Upper lobe of left lung (tissue), 6 donors: ENCODE results near the gene CEP128. TPM values are rescaled to one million over a fixed set of nuclear protein-coding genes. Genes with fewer than 3 reads are reported as not detected.

Experiments
- ATAC-seq, 2 donors: fragments of 200-7000 bp; cut with Tn5 transposase; one replicate each; pipeline ENCODE4 v1.9.1; 2022; ENCODE audit warnings: mild to moderate bottlenecking in 2 of 2, moderate library complexity in 2 of 2; ENCODE audit not compliant: low FRiP score in 2 of 2
- DNase-seq, 2 donors: peaks; one replicate each; pipeline ENCODE4 v3.0.0-alpha.2; 2019 to 2020
- H3K27ac ChIP-seq, 4 donors: fragments of 200-600 bp; sonication (generic); one replicate each; pipeline ENCODE4 v1.5.1; 2016 to 2019
- H3K27me3 ChIP-seq, 4 donors: fragments of 200-600 bp; sonication (generic); one replicate each; pipeline ENCODE4 v1.5.1; 2017 to 2019
- H3K36me3 ChIP-seq, 4 donors: fragments of 200-600 bp; sonication (generic); one replicate each; pipeline ENCODE4 v1.5.1; 2016 to 2019
- H3K4me1 ChIP-seq, 4 donors: fragments of 200-600 bp; sonication (generic); one replicate each; pipeline ENCODE4 v1.5.1; 2018 to 2019
- H3K4me3 ChIP-seq, 4 donors: fragments of 200-600 bp; sonication (generic); one replicate each; pipeline ENCODE4 v1.5.1; 2017 to 2019; ENCODE audit warnings: mild to moderate bottlenecking in 2 of 4, moderate library complexity in 1 of 4
- H3K9me3 ChIP-seq, 4 donors: fragments of 200-600 bp; sonication (generic); one replicate each; pipeline ENCODE4 v1.5.1; 2018 to 2019
- EP300 ChIP-seq, 4 donors: sonication (generic); formaldehyde crosslinking; IDR thresholded peaks; one replicate each; pipeline ENCODE4 v1.5.1; 2017; ENCODE audit warnings: antibody characterized with exemption in 4 of 4, control low read depth in 2 of 4
- POLR2A ChIP-seq, 4 donors: fragments of 450-650 bp; IDR thresholded peaks; one replicate each; pipeline ENCODE4 v1.5.1; 2016 to 2017; ENCODE audit warnings: antibody characterized with exemption in 4 of 4, mild to moderate bottlenecking in 2 of 4
- POLR2AphosphoS5 ChIP-seq, 2 donors: sonication (generic); formaldehyde crosslinking; IDR thresholded peaks; one replicate each; pipeline ENCODE4 v1.5.1; 2017; ENCODE audit warnings: antibody characterized with exemption in 2 of 2
- WGBS, 2 donors: methylation state at CpG; one replicate each; pipeline ENCODE4 v1.1.5; 2017 to 2018; 5-methylcytosine and 5-hydroxymethylcytosine counted together
- total RNA-seq, 6 donors: library from RNA; depleted of rRNA in 4 of 6; stranded (reverse); fragments of >200 nt in 4 of 6; gene quantifications; one replicate each; pipeline versions ENCODE4 v1.1.0 to v1.2.1, GENCODE V29; 2016 to 2021
- TF ChIP-seq, protein P1 (sequence below), 6 experiments: fragments of 450-650 bp in 4 of 6; fragments of 200-600 bp in 2 of 6; sonication (generic) in 2 of 6; IDR thresholded peaks; one replicate each; pipeline ENCODE4 v1.5.1; 2016 to 2019; ENCODE audit warnings: antibody characterized with exemption in 6 of 6
- donor health status: DM: no; HTN: no; CAD: no; lungs with moderate emphysema.
- donor health status: DM: no; HTN: yes; CAD: no; lungs with severe emphysema.

CEP128 gene
- total RNA-seq, 6 donors from 2014 or later, result 5.7 to 31.7 (median 7.5) TPM

DNA sequence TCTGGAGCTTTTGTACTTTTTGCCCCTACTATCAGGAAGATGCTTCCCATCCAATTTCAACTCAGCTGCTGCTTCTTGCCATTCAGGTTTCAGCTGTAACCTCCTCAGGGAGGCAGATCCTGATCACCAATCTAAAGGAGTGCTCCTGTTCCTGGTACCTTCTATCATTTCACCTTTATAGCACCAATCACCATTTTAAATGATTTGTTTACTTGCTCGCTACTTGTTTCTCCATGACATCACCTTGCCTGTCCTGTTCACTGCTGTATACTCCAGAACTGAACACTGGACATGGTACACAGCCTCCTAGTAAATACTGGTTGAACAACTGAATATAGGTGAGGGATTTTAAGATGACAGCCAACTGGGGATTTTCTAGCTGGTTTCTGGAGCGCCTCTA lies 443.0 kb downstream of the CEP128 start:
- TF ChIP-seq, protein P1, sequence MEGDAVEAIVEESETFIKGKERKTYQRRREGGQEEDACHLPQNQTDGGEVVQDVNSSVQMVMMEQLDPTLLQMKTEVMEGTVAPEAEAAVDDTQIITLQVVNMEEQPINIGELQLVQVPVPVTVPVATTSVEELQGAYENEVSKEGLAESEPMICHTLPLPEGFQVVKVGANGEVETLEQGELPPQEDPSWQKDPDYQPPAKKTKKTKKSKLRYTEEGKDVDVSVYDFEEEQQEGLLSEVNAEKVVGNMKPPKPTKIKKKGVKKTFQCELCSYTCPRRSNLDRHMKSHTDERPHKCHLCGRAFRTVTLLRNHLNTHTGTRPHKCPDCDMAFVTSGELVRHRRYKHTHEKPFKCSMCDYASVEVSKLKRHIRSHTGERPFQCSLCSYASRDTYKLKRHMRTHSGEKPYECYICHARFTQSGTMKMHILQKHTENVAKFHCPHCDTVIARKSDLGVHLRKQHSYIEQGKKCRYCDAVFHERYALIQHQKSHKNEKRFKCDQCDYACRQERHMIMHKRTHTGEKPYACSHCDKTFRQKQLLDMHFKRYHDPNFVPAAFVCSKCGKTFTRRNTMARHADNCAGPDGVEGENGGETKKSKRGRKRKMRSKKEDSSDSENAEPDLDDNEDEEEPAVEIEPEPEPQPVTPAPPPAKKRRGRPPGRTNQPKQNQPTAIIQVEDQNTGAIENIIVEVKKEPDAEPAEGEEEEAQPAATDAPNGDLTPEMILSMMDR (IDR thresholded peaks at IDR 0.05), result no peak
- TF ChIP-seq POLR2A (IDR thresholded peaks at IDR 0.05) (no peak), EP300 (IDR thresholded peaks at IDR 0.05) (no peak), POLR2AphosphoS5 (IDR thresholded peaks at IDR 0.05) (no peak)
- Histone ChIP-seq H3K27me3 (no peaks in the 10 kb centered on the region), H3K27ac (no peak overlapping the region), H3K36me3 (no peaks in the 10 kb centered on the region), H3K4me1 (no peaks in the 10 kb centered on the region), H3K4me3 (no peak overlapping the region), H3K9me3 (no peaks in the 10 kb centered on the region)
- 95 to 100% methylated on average over 2 of the region's 2 CpGs for WGBS, 2 donors
- DNase-seq (no peak), ATAC-seq (no peak)

DNA sequence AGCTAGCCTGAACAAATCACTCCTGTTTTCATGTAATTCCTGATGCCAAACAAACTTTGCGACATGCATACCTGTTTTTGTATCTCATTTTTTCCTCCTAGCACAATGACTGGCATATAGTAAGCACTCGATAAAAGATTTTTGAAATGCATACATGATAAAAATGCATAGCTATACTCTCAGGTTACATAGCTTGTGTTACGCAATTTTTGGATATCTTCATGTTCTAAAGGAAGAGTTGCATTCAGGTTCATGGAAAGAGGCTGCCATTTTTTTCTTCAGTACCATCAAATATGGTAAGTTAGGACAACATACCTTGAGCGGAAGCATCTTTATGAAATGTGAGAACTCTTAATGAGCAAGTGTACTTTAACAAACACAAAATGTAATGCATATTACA lies 445.4 kb downstream of the CEP128 start:
- H3K27me3 ChIP-seq, result no peaks in the 10 kb centered on the region
- TF ChIP-seq, protein P1 (IDR thresholded peaks at IDR 0.05), result no peak
- TF ChIP-seq POLR2A (IDR thresholded peaks at IDR 0.05), result no peak
- TF ChIP-seq EP300 (IDR thresholded peaks at IDR 0.05), result no peak
- no peak for TF ChIP-seq POLR2AphosphoS5 (IDR thresholded peaks at IDR 0.05)
- 95 to 98% methylated on average over 4 of the region's 4 CpGs for WGBS, 2 donors
- H3K4me3 ChIP-seq, result no peak overlapping the region
- no peaks in the 10 kb centered on the region for H3K36me3 ChIP-seq
- no peak overlapping the region for H3K27ac ChIP-seq
- ATAC-seq, result no peak
- no peaks in the 10 kb centered on the region for H3K9me3 ChIP-seq
- no peaks in the 10 kb centered on the region for H3K4me1 ChIP-seq
- DNase-seq, result no peak

DNA sequence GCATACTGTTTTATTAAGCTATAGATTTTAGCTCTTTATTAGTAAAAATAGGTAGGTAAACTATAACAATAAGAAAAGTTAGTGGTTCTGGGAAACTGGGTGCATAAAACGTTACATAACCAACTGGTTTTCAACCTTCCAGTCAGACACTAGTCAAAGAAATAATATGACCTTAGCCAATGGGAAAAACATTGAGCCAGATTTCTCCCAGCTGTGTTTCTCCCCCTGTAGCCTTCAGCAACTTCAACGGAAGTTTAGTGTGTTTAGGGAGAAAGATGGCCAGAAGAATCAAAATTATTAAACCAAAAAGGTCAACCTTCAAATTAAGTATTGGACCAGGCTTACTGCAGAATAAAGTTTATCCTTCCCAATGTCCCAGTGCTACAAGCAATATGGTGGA lies 446.8 kb downstream of the CEP128 start:
- H3K4me3 ChIP-seq, result no peak overlapping the region
- no peak overlapping the region for H3K27ac ChIP-seq
- H3K4me1 ChIP-seq, result no peaks in the 10 kb centered on the region
- TF ChIP-seq, protein P1 (IDR thresholded peaks at IDR 0.05), result no peak
- no peak for ATAC-seq
- no peaks in the 10 kb centered on the region for H3K27me3 ChIP-seq
- no peak for DNase-seq
- 85 to 87% methylated on average over 2 of the region's 2 CpGs for WGBS, 2 donors
- no peaks in the 10 kb centered on the region for H3K36me3 ChIP-seq
- no peaks in the 10 kb centered on the region for H3K9me3 ChIP-seq

DNA sequence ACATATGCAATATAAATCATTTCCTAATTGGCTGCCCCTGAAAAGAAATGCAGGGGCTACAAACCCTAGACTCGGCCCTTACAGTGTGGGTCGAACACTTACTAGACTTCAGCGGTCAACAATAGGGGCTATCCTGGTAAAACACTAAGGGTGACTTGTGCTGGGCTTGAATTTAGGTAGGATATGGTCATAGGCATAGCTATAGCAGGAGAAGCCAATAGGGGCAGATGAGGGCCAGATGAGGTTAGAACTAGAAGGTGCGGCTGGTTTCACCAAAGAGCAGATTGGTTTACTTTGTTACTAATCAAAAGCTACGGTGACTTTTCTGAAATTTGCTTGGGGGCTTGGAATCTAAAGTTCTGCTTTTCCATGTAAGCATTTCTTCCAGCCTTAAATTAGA lies 447.9 kb downstream of the CEP128 start:
- no peak overlapping the region for H3K27ac ChIP-seq
- no peaks in the 10 kb centered on the region for H3K27me3 ChIP-seq
- no peak for ATAC-seq
- no peaks in the 10 kb centered on the region for H3K9me3 ChIP-seq
- no peaks in the 10 kb centered on the region for H3K36me3 ChIP-seq
- DNase-seq, result no peak
- H3K4me3 ChIP-seq, result no peak overlapping the region
- 82 to 90% methylated on average over 5 of the region's 5 CpGs for WGBS, 2 donors
- no peaks in the 10 kb centered on the region for H3K4me1 ChIP-seq
- TF ChIP-seq, protein P1 (IDR thresholded peaks at IDR 0.05), result no peak
- TF ChIP-seq POLR2AphosphoS5 (IDR thresholded peaks at IDR 0.05), result no peak
- no peak for TF ChIP-seq POLR2A (IDR thresholded peaks at IDR 0.05)
- TF ChIP-seq EP300 (IDR thresholded peaks at IDR 0.05), result no peak

DNA sequence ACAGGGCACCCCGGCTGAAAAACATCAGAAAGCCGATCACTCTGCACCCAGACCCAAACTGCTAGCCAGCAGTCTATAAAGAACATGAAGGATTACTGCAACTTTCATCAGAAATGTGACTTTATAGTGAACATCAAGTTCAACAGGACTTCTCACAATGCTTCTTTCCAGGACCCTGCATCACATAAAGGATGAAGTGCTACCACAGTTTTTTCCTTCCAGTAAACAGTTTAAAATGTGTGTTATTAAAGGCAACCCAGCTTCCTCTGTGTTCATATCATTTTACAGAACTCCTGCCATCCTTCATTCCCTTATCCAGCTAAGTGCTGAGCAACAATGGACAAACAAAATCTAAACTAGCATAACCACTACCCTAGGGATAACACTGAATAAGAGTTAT lies 449.9 kb downstream of the CEP128 start:
- no peak overlapping the region for H3K4me3 ChIP-seq
- H3K4me1 ChIP-seq, result no peaks in the 10 kb centered on the region
- H3K27ac ChIP-seq, result no peak overlapping the region
- WGBS, 2 donors, result 52 to 57% methylated on average over 2 of the region's 2 CpGs
- TF ChIP-seq, protein P1 (IDR thresholded peaks at IDR 0.05), result no peak
- TF ChIP-seq POLR2A (IDR thresholded peaks at IDR 0.05) (no peak), POLR2AphosphoS5 (IDR thresholded peaks at IDR 0.05) (no peak)
- ATAC-seq (no peak), DNase-seq (no peak)
- H3K36me3 ChIP-seq, result no peaks in the 10 kb centered on the region
- H3K9me3 ChIP-seq, result no peaks in the 10 kb centered on the region
- H3K27me3 ChIP-seq, result no peaks in the 10 kb centered on the region
